HG03095 (cell line): ENCODE data around the gene PMVK.

Experiments
- ATAC-seq: cut with Tn5 transposase; IDR thresholded peaks from one replicate; pipeline ENCODE4 v1.9.1; 2021; ENCODE audit warnings: moderate library complexity; ENCODE audit not compliant: unreplicated experiment

Gene PMVK

DNA sequence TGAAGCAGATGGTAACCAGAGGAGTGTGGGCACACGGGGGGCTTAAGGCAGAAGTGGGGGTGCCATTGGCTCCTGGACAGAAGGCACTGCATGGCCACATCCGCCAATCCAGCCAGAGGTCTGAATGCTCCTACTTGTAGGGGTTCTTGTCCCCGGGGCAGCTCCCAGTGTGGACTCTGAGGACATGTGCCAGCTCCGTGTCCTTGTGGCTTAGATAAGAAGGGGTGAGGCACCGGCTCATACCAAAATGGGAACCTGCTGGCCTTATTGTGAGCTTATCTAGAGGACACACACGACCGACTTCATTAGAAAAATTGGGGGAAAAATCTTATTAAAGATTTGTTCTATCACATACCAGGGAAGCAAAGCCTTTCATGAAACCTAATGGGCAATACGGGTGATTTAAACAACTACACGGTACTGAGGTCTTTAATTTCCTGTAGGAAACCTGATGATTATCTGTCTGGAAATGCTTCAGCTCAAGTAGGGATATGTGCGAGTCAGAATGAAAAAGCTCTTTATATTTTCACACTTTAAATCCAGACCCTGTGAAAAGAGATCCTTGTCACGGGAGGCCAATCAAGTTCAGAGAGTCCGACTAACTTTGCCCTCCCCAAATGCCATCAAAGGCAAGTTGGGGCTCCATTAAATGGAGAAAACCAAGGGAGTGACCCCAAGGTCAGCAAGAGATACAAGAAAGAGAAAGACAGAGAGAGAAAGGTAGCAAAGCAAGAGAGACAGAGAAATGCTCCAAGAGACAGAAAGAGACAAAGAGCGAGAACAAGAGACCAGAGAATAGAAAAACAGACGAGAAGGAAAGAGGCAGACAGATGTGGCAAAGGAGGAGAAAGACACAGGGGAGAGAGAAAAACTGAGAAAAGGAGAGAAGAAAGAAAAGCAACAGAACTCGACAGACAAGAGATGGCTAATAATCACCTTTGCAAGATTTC lies 52.3 kb downstream of the PMVK start:
- no peak for ATAC-seq

DNA sequence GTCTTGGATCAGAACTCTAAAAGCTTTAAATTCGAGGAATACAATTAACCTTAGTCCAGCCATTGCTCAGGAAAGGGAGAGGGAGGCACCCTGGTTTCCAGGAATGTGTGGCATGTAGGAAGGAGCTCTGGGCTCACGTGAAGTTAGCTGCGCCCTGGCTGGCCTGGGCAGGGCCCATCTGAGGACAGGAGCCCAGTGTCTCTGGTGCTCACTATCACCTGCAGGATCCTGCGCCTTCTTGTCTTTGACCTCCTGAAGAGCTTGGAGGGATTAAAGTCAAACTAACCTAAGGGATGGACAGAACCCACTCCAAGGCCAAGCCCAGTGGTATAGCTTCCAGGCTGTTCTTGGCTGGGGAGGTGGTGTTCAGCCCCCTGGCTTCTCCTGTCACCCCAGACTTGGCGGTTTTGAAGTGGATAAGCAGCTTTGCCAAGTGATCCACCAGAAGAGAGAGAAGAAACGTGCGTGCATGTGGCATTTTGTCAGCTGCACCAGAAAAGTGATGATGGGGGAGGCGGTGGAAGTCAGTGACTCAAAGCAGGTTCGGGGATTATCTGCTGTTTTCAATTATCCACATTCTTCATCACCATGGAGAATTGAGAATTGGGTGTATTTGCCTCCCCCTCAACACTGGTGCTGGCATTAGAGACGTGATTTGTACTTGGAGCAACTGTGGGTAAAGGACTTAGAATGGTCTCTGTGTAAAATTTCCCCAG lies 54.5 kb downstream of the PMVK start:
- no peak for ATAC-seq

DNA sequence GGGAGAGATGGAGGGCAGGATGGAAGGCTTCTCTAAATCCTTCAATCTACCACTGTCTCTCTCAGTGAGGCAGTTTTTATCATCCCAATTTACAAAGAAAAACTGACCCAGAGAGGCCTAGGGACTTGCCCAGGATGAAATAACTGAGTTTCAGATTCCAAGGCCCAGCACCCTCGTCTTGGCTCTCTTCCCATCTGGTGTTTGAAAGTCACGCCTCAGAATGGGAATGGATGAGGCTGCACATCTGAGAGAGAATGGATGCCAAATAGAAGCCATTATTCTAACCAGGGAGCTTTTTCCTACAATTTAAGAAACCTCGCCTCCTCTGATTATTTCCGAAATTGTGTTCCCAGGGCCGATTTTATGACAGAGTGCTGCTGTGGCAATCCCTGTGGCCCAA lies 55.8 kb downstream of the PMVK start:
- no peak for ATAC-seq

DNA sequence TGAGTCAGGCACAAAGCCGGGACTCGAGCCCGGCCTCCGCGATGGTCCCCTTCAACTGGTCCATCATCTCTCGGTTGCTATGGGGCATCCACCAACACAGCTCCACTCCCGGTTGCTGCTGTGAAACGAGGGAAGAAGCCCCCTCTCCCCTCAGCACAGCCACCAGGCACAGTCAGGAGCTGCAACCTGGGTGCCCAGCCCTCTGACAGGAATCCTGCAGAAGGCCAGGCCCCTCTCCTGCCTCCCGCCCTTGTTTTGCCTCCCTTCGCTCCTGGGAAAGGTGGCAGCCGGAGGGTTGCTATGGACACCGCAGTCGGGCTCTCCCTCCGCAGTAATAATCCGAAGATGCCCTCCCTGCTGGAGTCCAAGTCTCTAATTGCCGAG lies 57.5 kb downstream of the PMVK start:
- ATAC-seq = no peak

DNA sequence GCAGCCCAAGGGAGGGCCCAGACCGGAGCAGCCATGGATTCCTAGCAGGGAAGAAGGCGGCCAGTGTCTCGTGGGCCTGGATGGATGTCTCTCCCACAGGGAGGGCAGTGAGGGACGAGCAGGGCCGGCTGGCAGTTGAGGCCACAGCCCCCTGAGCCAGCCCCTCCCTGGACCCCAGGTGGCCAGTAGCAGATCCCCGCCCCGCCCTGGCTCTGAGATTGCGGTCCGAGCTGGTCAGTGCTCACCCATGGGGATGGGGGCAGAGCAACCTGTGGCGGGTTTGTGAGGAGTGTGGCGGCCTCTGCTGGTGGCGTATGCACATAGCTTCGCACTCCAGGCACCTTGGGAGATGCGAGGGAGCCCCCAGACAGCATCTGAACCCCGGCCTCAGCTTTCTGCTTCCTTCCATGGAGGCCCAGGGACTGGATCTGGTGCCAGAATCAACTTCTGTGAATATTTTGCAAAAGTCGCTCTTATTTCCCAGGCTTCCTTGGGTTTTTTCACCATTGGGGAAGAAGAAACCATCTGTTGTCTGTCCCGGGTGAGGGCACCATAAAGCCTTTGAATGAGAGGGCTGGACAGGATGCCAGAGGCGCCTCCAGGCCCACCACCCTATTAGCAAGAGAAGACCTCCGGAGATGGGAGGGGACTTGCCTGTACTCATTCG lies 58.0 kb downstream of the PMVK start:
- ATAC-seq = no peak

DNA sequence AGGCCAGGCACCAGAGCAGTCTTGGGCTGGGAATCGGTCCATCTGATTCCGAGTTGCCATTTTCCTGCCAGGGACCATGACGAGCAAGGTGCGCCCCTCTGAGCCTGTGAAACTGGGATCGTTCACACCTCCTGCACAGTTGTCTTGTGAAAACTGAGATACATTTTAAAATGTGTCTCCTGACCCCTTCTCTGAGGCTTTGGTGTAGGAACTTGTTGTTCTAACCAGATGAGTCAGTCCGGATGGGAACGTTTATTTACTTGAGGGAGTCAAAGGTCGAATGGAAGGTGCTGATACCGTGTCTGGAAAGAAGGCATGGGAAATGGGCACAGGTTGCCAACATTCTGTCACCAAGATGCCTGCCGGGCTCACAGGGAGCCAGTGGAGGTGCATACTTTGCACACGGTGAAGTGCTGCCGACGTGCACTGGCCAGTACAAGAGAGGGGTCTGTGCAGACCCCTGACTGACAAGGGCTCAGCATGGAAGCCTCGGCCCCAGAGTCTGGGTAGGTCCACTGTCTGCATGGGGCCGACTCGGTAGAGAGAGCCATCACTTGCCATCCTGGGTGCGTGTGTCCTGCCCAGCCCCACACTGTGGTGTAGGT lies 59.0 kb downstream of the PMVK start:
- no peak for ATAC-seq

DNA sequence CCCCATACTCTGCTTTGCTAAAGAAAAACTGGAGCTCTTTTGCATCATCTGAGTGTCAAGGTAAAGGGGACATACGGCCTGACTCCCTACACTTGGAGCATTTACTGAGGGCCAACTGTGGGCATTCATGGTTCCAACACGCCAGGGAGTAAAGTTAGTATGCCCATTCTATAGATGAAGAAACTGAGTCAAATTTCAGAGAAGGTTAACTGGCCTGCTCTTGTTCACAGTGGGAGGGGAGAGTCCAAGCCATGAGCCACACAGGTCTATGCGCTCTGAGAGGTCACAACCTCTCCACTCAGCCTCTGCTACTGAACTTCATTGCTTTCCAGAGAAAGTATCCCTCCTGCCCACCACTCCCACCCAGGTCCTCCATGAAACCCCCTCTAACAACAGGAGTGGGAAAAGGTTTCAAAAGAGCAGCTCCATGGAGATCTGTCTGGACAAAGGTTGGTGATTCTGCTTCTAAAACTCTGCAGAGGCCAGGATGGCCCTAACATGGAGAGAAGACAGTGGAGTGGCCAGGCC lies 59.6 kb downstream of the PMVK start:
- no peak for ATAC-seq
